Prostate gland (tissue), 2 donors: ENCODE measurements around the gene LMF2.

Experiments used
- CTCF ChIP-seq, 4 experiments: fragments of 200-600 bp in 2 of 4; fragments of 450-650 bp in 2 of 4; sonication (generic) in 2 of 4; IDR thresholded peaks; 1 replicate in 3 of 4; 2 replicates in 1 of 4; pipeline ENCODE4 v1.5.1; 2016 to 2019; ENCODE audit warnings: antibody characterized with exemption in 4 of 4, mild to moderate bottlenecking in 2 of 4, moderate library complexity in 2 of 4
- POLR2A ChIP-seq: fragments of 450-650 bp; IDR thresholded peaks from one replicate; pipeline ENCODE4 v1.6.1; 2016; ENCODE audit warnings: antibody characterized with exemption, mild to moderate bottlenecking
- POLR2AphosphoS5 ChIP-seq: sonication (generic); formaldehyde crosslinking; IDR thresholded peaks from one replicate; pipeline ENCODE4 v1.6.1; 2017; ENCODE audit warnings: antibody characterized with exemption

- no peak for TF ChIP-seq CTCF (IDR thresholded peaks at IDR 0.05)
- no peak for TF ChIP-seq POLR2AphosphoS5
- TF ChIP-seq POLR2A: no peak
Measured at GRCh38 chr22:50467341-50467740, 40.2 kb downstream of the LMF2 start.
